ENCODE results near the gene FHOD3. TPM values are rescaled to one million over a fixed set of nuclear protein-coding genes. Genes with fewer than 3 reads are reported as not detected.

Gene FHOD3
- total RNA-seq, 1 donor from 2014 or later, result 32.0 TPM

DNA sequence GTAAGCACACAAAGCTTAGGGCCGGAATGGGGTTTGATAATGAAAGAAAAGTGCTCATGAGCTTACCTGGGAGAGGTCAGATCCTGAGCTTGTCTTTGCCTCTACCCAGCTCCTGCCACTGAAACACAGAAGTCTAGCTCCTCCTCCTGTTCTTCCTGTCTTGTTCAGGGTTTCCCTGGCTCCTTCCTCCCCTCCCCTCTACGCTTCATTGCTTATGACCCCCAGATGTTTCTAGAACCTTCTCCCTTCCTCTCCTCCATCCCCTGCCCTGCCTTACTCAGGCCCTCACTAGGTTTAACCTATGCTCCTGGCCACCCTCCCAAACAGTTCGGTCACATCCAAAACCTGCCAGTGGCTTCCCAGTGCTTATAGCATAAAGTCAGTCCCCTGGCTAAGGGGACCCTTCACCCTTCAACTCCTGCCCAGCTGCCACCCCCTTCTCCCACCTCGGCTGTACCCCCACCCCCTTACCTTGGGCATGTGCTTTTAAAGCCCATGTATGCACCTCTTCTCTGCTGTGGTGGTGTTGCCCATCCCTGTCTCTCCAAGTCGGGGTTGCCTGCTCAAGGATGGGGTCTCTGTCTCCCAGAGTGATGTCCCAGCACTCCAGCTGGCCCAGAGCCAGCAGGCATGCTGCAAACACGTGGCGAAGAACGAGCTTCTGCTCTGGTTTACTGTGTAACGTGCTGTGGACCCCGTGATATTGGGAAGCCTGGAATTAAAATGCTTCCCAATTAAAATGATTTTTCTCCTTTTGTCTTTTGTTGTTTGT is 297.7 kb downstream of the FHOD3 start:
- DNase-seq, result no peak

DNA sequence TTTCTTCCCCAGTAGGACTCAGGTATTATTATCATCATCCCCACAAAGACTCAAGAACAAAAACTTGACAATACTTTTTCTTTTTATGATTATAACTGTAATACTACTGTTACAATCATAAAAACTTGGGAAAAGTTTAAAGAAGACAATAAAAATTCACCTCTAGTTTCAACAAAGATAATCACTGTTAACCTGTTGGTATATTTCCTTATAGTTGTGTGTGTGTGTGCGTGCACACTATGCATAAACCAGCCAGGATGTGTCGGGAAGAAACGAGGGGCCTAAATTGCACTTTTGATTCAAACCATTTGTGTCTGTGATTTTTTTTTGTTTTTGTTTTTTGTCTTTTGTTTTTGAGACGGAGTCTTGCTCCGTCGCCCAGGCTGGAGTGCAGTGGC is 298.3 kb downstream of the FHOD3 start:
- no peak for DNase-seq

DNA sequence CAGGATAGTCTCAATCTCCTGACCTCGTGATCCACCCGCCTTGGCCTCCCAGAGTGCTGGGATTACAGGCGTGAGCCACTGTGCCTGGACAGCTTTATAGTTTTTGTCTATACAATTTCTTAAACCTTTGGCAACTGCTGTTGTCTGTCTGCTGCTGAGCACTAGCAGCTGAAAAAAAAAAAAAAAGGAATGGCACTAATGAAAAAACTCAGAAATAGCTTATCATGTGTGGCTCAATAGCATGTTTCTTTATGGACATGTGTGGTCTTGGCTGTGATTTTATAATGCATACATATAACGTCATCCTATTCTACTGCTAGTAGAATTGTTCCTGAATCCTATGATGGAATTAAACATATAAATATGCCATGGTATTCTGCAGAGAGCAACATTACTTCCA is 300.1 kb downstream of the FHOD3 start:
- DNase-seq, result no peak

DNA sequence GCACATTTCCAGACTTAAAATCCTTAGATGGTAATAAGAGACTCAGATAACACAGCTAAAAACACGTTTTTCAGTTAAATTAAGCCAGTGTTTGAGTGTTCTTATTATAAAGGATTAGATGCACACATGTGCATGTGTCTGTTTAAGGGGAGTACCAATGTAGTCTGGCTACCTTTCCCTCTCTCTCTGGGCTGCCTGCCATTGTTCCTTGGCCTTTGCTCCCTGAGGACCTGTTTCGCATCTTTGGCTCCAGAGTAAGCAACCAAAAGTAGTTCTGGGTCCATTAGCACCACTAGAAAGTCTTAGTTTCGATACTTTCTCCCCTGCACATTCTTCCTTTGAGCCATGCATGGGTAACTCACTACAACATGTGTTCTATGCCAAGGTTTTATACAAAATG is 303.0 kb downstream of the FHOD3 start:
- DNase-seq, result no peak

DNA sequence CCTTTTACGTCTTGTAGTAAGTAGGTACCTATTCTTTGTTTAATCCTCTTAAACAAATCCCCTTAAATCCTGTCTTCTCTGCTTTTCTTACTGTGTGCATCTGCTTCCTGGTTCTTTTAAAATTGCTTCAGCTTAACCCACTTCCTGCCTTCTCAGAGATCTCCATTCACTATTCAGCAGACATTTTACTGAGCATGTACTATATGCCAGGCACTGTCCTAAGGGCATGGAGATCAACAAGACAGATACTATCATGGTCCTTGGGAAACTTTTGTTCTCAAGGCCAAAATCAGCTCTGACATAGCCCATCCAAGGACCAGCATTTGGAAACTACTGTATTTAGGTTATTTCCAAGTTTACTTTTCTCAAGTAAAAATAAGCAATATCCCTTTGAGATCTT is 303.8 kb downstream of the FHOD3 start:
- DNase-seq, result no peak

DNA sequence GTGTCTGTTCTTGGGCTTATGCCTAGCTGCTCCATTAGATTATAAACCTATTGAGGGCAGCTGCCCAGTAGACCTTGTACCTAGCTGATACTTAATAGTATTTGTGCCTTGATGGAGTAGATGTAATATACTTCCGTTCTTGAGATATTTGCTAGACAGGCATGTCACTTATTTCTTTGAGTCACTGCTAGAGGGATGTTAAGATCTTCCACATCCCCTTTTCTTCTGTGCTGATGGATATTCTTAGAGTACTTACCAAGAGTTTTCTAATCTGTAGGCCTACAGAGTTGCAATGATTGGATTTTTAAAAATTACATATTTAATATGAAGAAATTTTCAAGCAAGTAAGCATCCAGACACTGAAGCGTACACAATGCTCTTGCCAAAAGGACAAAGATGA is 304.6 kb downstream of the FHOD3 start:
- DNase-seq, result no peak

DNA sequence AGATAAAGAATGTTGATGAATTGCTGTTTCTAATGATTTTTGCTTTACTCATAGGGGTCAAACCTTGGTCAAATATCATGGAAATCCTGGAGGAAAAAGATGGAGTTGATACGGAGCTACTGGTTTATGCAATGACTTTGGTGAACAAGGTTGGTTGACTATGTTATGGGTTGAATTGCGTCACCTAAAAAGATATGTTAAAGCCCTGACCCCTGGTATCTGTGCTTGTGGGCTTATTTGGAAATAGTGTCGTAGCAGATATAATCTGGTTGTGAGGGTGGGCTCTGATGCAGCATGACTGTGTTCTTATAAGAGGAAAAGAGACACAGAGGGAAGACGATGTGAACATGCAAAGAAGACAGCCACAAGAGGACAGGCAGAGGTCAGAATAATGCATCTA is 305.1 kb downstream of the FHOD3 start:
- no peak for DNase-seq

DNA sequence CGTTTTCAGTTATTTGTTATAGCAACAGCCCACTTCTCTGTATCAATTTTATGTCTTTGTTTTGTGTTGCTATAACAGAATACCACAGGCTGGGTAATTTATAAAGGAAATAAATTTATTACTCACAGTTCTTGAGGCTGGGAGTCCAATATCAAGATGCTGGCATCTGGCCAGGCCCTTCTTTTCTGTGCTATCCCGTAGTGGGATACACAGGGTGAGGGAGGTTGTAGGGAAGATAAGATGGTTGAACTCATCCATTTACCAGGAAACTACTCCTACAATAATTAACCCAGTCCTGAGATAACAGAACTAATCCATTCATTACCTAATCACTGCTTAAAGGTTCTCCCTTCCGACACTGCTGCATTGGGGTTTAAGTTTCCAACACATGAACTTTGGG is 310.6 kb downstream of the FHOD3 start:
- DNase-seq, result no peak

DNA sequence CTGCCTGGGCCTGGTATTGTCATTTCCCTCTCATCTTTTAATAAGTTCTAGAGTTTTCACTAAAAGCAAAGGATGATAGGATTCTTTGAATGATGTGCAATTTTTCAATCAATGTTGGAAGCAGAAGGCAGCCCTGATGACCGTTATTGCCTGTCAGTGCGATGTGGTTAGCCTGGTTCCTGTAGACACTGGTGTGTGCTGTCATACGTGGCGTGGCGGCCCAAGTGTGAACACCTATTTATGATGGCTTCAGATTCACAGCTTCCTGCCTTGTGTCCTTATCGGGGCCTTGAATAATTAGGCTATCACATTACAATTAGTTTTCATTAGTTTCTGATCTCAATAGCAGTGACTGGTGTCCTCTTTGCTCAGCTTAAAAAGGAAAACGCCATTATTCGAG is 312.7 kb downstream of the FHOD3 start:
- no peak for DNase-seq

DNA sequence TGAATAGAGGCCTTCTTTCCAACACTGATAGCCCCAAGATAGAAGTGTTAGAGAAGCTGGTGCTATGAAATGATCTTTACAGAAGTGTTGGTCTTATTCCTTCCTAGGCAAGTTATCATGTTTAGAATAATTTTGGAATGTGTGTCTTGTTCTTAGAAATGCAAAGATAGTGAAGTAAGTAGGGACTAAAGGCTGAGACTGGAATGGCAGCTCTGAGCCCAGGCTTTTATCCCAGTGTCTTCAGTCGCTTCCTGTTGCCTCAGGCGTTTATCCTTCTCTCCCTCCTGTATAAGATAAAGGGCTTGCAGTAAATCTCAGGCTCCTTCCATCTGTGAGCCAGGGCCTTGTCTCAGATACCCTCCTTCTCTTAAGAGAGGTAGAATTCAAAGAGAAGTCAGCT is 313.1 kb downstream of the FHOD3 start:
- no peak for DNase-seq

DNA sequence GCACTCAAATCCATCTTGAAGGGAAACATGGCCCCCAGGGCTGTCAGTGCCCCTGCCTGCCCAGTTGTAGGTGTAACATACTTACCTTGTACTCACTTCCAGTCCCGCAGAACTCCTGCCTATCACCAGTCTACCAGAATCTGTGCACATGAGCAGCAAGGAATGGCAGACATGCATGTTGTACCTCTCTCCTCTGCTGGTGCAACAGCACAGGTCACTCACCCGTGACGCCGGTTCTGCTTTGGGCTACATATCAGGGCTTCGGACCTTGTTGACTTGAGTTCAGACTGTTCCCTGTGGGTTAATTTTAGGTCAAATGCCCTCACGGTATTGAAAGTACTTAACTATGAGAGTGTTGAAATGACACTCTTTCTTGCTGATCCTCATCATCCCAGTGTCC is 315.6 kb downstream of the FHOD3 start:
- DNase-seq, result no peak

DNA sequence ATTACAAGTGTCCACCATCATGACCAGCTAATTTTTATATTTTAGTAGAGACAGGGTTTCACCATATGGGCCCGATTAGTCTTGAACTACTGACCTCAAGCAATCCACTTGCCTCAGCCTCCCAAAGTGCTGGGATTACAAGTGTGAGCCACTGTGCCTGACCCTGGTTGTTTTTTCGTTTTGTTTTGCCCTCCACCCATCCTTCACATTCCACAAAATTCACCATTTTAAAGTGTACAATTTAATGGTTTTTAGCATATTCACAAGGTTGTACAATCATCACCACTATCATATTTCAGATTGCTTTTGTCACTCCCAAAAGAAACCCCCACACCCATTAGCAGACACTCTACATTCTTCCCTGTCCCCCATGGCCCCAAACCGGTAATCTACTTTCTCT is 316.3 kb downstream of the FHOD3 start:
- DNase-seq, result no peak

DNA sequence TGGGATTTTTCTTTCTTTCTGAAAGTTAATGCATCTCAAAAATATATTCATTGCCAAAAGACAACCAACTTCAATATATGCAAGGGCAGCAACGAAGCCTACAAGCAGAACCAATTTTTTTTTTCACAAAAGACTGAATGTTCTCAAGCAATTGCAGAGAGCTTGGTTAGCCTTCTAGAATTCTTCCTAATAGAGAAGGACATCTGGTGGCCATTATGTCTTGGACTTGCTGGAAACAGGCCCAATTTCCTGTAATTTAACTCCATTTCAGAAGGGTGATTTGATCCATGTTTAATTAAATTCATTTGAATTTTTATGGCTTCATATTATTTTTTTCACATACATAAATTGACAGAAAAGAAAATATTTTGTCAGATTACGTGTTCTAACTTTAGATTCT is 323.3 kb downstream of the FHOD3 start:
- no peak for DNase-seq

DNA sequence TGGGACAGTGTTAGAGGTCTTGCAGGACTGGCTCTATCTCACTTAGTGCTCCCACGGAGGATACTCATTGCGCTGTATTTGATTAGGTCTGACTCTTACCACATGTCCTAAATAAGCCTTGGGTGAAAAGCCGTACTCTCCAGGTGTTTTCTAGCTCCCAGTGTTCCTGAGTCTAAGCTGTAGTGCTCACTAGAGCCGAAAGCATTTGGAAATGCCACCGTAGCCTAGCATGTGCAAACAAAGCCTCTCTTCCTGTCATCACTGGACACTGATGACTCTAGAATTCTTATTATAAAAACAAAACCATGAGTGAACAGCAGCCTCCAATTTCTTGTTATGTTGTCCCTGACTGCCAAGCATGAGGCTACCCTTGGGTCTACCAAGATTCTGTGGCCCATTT is 325.1 kb downstream of the FHOD3 start:
- DNase-seq, result no peak

DNA sequence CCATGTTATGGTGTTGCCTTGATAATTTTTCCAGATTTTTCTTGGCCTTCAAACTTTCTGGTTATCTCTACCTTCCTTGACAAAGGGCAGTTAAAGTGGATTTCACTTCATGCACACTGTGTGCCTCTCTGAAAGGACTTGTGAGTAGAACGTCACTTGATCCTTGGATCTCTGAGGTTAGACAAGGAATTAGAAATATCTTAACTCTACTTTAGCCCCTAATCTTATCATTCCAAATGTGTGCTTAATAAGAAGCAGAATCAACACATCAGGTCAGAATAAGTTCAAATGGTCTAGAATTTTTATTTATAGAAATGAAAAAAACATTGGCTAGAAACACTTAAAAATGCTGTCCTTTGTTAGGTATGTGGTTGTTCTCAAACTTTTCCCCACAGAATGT is 325.6 kb downstream of the FHOD3 start:
- no peak for DNase-seq

DNA sequence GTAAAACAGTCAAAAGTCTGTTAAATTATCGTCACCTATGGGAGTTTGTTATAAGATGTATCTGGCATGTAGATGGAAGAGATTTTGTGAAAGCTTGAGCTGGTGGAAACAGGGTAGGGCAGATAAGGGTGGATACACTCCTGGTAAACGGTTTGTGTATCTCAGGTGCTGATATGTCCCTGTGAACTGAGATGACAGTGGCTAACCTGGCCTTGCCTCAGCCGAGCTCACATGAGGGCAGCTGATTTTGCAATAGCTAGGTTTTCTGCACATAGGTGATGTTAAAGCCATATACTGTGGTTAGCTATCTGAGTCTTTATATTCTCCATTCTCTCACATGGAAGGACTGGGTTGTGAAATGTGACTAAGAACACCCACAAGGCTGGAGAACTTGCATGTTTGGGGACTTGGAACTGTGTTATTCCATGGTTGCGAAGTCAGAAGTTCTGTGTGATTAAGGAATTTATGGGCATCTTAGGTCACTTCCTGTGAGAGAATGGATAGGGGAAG is 326.2 kb downstream of the FHOD3 start:
- no peak for DNase-seq

DNA sequence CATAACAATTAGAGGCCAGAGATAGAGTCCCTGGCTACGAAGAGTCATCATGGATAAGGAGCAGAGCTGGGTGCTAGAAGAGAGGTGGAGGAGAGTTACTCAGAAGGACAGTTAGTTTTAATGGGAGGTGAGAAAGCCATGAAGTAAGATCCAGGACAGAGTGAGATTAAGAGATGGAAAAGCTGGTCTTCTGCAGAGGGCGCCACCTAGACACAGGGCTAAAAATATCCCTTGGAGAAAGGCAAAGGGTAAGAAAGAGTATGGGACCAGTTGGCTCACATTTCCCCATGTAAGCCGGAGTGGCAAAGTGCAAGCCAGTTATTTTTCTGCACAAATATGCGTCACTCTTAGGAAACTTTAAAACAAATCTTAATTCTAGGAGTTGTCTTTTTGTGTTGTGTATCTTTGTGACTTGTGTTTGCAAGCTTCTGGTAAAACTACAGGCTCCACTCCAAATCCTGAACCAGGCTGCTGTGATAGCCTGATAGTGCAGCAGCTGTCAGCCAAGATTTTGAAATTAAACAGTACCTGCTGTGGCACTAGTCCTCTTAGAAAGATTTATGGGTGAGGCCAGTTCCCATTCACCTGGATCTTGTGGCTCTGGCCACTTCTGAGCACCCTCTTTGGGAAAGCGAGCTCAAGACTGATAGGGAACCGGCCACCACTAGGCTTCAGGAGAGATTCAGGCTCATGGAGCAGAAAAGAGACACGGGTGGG is 327.1 kb downstream of the FHOD3 start:
- no peak for DNase-seq

DNA sequence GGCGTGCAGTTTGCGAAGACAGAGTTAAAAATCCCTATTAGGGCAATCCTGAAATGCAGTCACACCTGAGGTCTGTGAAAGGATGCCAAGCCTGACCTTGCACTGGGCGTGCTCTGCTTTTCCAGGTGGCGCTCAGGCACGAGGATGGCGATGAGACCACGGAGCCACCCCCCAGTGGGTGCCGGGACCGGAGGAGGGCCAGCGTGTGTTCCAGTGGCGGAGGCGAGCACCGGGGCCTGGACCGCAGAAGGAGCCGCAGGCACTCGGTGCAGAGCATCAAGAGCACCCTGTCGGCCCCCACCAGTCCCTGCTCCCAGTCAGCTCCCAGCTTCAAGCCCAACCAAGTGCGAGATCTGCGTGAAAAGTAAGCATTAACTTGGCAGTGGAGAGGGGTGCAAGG is 327.9 kb downstream of the FHOD3 start:
- no peak for DNase-seq

DNA sequence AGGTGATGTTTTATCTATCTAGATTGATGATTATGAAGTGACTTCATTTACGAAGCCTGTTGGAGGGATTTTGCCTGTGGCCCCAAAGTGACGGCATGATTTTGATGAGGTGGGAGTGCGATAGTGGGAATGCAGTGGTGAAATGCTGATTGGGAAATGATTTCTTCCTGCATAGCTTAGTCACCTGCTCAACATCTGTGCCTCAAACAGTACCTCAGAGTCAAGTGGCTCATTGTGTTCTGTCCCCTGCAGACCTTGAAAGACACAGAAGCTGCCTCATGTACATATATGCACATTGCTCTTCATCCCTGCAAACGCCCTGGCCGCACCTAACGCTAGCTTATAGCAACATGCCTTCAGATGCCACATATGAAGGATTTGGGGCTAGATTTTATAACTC is 330.1 kb downstream of the FHOD3 start:
- no peak for DNase-seq

DNA sequence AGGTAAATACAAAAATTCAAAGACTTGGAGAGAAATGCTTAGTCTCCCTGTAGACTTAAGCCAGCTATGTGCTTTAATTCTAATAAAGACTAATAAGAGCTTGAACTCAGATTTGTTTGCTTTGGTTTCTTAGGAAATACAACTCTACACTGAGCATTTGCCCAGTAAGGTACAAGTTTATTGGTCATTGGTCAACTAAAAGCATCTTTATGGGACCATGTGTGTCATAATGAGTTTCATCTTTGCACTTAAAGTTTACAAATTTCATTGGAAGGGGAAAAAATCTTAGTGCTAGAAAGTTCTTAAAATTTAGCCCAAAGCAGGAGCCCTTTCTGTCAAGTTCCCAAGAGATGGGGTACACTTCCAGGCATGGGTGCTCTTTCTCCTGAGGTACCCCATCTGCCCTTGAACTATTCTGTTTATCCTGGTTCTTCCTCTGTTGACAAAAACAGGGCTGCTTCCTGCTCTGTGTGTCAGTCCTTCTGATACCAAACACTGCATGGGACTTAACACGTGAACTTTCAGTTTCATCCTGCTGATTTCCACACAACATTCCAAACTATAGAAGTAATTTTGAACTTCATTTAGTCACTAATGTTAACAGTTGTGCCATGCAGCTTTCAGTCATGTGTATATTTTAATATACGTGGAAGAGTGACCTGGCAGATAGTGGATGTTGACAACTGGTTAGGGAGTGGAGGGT is 331.1 kb downstream of the FHOD3 start:
- peak; percentile 55 for DNase-seq

DNA sequence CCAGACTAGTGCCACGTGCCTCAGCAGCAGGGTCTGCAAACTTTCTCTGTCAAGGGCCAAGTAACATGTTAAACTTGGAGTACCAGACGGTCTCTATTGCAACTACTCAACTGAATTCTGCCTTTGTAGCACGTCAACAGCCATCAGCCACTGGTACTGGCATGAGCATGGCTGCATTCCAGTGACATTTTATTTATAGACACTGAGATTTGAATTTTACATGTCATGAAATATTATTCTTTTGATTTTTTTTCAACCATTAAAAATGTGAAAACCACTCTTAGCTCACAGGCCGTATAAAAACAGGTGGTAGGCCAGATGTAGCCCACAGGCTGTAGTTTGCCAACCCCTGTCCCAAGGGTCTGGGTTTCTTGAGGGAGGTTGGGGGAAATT is 331.6 kb downstream of the FHOD3 start:
- no peak for DNase-seq

DNA sequence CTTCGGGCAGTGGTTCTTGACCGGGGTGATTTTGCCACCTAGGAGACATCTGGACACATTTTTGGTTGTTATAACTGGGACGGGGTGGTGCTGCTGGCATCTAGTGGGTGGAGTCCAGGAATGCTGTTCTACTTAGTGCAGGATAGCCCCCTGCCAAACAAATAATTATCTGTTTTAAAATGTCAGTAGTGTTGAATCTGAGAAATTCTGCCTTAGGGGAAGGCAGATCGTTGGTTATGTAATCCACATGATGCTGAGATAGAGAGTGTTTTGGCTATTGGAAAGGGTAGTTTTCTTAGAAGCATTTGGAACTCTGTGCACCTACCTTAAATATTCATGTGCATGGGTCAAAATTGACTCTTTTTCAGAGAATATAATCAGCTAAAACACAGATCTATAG is 332.3 kb downstream of the FHOD3 start:
- no peak for DNase-seq

DNA sequence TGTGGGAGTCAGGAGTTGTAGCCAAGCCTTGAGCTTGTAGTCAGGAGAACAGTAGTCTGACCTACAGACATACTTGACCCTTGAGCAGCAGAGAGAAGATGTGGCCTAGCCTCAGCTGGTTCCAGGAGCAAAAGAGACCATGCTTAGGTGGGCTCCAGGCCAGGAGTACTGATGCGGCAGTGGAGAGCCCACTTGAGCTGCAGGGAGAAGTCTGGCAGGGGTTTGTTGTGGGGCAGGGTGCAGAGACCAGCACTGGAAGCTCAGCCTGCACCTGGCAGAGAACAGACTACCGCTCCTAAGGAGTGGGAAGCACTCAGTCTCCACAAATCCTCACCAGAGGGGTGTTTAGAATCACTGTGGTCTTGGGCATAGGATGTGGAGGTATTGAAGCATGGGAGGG is 333.4 kb downstream of the FHOD3 start:
- DNase-seq, result no peak
